HG02870 (cell line): ENCODE data around the gene BMP7.

Experiments
- ATAC-seq: cut with Tn5 transposase; IDR thresholded peaks from one replicate; pipeline ENCODE4 v1.9.1; 2021; ENCODE audit warnings: mild to moderate bottlenecking, moderate library complexity; ENCODE audit not compliant: unreplicated experiment

Gene BMP7

DNA sequence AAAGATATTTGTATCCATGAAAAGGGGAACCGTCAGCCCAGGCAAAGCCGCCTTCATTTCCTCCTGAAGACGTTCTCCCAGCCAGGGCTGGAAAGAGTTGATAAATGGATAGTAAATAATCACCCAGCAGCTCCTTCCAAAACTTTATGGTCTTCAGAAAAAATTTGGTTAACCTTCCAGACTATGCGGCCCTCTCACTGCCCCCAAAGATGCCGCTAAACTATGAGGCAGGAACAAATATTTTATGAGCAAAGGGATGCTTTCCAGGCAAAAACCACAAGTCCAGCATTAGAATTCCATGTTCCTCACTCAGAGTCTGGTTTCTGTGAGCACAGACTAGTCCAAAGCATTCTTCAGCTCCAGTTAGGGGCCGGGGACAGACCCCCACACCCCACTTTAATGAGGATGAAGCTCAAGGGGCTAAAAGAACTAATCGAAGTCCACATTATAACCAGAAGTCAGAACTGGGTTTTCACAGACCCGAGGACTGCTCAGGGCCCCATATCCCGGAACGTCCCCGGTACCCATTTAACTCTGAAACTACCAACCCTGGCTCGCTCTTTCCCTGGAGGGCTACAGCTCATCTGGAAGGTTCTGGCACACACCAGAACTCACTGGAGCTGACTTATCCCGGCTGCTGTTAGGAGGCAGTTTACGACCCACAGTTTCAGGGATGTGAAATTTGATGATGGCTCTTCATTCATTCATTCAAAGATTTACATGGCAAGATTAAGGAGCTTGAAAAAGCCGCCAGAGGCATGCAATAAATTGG is 29.4 kb downstream of the BMP7 start:
- no peak for ATAC-seq

GRCh38 chr20:57234556-57235251 is 31.7 kb downstream of the BMP7 start:
- ATAC-seq = no peak

GRCh38 chr20:57231951-57232428 is 34.5 kb downstream of the BMP7 start:
- ATAC-seq = no peak

- ATAC-seq = no peak
Observed at GRCh38 chr20:57231161-57231560, 35.3 kb downstream of the BMP7 start.

- ATAC-seq = no peak
Observed at GRCh38 chr20:57230247-57230646, 36.2 kb downstream of the BMP7 start.

DNA sequence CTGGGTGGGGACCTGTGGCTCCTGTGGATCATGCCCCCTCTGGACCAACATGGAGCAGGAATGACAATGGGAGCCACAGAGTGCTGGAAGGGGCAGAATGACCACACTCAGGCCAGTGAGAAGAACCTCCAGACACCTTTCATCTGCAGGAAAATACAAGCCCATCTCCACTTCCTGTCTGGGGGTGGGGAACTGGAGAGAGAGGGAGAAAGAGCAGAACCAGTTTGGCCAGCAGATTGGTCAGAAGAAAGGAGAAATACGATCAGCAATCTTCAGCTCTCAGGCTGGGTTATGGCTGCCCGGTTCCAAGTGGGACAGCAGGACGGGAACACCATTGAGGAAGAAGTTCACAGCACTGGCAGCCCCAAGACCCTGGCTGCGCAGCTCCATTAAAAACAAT is 37.0 kb downstream of the BMP7 start:
- ATAC-seq = no peak

GRCh38 chr20:57225830-57226229 is 40.6 kb downstream of the BMP7 start:
- ATAC-seq = no peak

- no peak for ATAC-seq
Observed at GRCh38 chr20:57225197-57225733, 41.2 kb downstream of the BMP7 start.

GRCh38 chr20:57224641-57225138 is 41.8 kb downstream of the BMP7 start:
- ATAC-seq = no peak

- ATAC-seq = no peak
Observed at GRCh38 chr20:57223648-57224489, 42.6 kb downstream of the BMP7 start.

DNA sequence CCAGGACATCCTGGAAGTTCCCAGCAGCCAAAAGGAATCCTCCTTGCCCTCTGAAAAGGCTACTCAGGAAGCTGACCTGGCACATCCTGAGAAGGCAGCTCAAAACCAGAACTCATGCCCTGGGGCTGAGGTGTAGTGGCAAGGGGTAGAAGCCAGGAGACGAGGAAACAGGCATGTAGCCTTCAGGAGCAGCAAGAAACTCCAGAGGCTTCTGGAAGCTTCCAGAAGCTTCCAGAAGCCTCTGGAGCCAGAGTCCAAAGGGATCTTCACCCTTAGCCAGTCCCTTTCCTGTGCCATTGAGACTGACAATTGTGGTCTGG is 43.9 kb downstream of the BMP7 start:
- ATAC-seq = no peak

DNA sequence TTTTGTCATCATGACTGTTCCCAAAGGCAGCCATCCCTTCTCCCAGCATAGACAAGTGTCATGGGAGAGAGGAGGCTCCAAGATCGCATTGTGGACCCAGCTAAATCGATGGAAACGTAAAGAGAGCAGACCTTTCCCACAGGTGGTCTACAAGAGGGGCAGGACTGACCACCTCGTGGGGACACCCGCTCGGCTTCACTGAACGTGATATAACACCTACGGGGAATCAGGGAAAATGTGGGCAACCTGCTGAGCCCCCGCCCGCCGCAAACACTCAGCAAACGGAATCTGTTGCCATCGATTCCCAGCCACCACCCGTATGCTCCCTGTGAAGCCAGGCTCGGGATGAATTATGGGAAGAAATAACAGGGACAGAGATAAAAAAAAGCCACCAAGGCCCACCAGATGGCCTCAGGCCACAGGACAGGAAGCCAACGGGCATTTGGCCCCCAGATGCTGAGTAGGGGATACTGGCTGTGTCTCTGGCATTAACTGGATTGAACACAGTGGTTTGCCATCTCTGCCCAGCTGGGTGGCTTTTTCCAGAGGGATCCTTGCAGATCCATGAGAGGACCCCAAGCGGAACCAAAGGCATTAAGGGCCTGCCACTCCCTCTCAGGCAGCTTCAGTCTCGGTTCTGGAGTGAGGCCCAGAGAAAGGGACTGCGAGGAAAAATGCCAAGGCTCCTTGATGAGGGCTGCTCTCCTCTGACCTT is 44.4 kb downstream of the BMP7 start:
- ATAC-seq = no peak

- ATAC-seq = no peak
Observed at GRCh38 chr20:57220337-57221145, 45.9 kb downstream of the BMP7 start.

DNA sequence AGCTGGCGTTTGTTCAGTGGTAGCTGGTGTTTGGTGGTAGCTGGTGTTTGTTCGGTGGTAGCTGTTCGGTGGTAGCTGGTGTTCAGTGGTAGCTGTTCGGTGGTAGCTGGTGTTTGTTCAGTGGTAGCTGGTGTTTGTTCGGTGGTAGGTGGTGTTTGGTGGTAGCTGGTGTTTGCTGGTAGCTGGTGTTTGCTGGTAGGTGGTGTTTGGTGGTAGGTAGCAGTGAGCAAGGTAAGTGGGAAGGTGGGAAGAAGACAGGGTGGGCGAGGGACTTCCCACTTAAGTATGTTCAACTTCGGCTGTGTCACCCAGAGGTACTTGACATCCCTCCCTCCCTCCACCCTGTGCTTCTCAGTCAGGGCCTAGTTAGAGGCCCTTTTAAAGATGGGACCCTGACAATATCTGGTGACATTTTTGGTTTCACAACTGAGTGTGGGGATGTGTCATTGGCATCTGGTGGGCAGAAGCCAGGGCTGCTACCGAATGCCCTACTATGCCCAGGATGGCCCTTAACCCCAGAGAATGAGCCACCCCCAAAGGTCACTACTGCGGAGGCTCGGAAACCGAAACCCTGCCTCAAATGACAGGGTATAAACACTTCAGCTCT is 47.3 kb downstream of the BMP7 start:
- no peak for ATAC-seq

GRCh38 chr20:57218489-57218888 is 48.0 kb downstream of the BMP7 start:
- ATAC-seq = no peak

- ATAC-seq = no peak
Observed at GRCh38 chr20:57217802-57218201, 48.6 kb downstream of the BMP7 start.

DNA sequence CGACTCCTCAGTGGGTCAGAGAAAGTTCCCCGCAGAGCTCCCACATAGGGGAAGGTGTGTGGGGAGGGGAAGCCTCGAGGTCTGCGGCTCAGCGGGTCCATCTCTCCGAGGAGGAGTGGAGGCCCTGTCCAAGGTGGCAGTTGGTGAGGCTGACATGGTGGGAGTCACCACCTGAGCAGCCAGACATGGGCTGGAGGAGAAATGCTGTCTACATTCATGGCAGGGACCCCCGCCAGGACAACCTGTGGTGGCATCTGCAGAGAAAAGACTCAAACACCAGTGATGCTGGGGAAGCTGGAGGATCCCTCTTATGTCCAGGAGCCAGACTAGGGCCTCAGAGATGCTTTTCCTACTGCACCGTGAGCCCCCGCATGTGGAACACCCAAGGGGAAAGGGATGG is 49.8 kb downstream of the BMP7 start:
- no peak for ATAC-seq

DNA sequence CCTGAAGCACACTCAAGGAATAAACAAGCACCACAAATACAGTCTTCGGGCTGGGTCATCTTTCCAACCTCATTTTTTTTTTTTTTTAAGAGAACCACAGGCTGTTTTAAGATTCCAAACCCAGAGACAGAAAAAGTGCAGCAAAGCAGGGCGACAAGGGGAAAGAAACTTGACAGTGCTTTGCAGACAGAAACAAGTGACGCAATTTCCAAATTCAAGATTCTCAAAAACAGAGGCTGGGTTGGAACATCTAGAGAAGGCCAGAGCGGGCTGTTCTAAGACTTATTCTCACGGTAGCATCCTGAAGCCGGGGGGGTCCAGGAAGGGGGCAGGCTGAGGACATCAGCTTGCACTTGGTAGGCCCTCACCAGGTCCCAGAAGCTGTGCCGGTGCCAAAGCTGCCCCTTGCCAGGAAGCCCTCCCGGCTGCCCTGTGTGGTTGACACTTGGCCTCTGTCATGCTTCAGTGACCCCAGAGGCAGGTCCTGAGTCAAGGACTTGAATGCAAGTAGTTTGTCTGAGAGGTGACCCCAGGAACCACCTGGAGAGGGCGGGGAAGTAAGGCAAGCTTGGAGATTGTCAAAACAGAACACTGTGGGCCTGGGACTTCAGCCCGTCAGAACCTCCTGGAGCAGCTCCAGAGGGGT is 50.5 kb downstream of the BMP7 start:
- ATAC-seq = no peak

DNA sequence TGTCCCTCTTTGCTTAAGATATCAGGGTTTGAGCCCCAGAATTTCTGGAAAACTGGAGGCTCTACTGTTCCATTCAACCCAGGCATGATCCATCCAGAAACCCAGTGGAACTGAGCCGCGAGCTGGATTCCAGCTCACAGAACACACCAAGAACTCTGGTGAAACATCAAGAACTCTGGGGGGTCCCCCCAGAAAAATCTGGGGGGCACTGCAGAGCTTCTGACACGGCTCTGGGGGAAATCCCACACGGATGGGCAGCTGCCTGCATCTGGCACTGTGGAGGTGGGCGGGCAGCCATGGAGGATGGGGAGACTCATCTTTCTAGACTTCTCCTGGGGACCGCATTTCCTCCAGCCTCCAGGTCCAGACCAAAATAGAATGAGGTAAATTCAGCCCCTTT is 51.0 kb downstream of the BMP7 start:
- no peak for ATAC-seq
